ENCODE measurements around the gene BAZ1B.
"Not testable (repeated sequence)": the region's sequence is repeated elsewhere in the genome, so short reads cannot be mapped to it uniquely, and the experiment has no call there.

DNA sequence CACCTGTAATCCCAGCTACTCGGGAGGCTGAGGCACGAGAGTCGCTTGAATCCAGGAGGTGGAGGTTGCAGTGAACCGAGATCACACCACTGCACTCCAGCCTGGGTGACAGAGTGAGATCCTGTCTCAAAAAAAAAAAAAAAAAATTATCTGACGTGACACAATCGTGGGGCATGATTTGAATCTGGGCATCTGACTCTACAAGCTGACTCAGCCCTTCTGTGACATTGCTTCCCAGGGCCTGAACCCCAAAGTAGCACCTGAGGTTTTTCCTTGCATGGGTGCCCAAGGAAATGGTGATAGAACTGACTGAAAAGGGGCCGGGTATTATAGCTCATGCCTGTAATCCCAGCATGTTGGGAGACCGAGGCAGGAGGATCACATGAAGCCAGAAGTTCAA lies 101.5 kb downstream of the BAZ1B start:
- TF ChIP-seq, protein P1, sequence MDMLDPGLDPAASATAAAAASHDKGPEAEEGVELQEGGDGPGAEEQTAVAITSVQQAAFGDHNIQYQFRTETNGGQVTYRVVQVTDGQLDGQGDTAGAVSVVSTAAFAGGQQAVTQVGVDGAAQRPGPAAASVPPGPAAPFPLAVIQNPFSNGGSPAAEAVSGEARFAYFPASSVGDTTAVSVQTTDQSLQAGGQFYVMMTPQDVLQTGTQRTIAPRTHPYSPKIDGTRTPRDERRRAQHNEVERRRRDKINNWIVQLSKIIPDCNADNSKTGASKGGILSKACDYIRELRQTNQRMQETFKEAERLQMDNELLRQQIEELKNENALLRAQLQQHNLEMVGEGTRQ (CRISPR knock-in tag; IDR thresholded peaks at IDR 0.05): not testable (repeated sequence)
- TF ChIP-seq MXD4 (CRISPR knock-in tag; IDR thresholded peaks at IDR 0.05; ENCODE audit: borderline replicate concordance); TP53 (CRISPR knock-in tag; IDR thresholded peaks at IDR 0.05): not testable (repeated sequence)
- TF ChIP-seq, protein P2, sequence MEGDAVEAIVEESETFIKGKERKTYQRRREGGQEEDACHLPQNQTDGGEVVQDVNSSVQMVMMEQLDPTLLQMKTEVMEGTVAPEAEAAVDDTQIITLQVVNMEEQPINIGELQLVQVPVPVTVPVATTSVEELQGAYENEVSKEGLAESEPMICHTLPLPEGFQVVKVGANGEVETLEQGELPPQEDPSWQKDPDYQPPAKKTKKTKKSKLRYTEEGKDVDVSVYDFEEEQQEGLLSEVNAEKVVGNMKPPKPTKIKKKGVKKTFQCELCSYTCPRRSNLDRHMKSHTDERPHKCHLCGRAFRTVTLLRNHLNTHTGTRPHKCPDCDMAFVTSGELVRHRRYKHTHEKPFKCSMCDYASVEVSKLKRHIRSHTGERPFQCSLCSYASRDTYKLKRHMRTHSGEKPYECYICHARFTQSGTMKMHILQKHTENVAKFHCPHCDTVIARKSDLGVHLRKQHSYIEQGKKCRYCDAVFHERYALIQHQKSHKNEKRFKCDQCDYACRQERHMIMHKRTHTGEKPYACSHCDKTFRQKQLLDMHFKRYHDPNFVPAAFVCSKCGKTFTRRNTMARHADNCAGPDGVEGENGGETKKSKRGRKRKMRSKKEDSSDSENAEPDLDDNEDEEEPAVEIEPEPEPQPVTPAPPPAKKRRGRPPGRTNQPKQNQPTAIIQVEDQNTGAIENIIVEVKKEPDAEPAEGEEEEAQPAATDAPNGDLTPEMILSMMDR (IDR thresholded peaks at IDR 0.05): not testable (repeated sequence)

Data from WTC11 (cell line).